C4-2B (cell line): ENCODE measurements around the gene NECTIN3.

Experiments
- ZFX ChIP-seq: fragments of 450-650 bp; IDR thresholded peaks from 2 replicates; pipeline ENCODE4 v1.6.1; 2017
- TF ChIP-seq, protein P1 (sequence below): fragments of 450-650 bp; conservative IDR thresholded peaks from 2 replicates; pipeline ENCODE4 v1.5.1; 2017; ENCODE audit warnings: mild to moderate bottlenecking

DNA sequence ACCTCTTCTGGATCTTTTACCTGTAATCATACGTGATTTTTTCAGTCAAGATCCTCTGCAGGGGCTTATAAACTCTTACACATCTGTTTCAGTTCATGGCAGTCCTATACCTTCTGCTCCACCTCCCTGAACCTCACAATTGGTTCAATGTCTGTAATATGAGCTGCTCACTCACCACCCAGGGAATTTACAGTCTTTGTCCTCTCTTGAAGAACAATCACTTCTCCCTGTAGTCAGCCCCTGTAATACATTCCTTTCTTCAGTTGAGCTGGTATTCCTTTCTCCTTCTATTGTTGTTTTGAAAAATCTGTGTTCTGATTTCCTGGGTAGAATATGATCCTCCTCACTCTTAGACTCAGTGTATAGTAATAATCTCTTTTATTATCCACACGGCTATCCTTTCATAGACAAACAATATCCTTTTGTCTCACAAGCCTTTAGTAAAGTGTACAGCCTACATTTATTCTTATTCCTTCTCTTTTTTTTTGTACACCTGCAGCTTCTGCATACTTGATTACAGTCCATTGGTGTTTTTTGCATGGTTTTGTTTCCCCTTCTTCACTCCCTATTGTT, 101.8 kb downstream of the NECTIN3 start:
- TF ChIP-seq, protein P1, sequence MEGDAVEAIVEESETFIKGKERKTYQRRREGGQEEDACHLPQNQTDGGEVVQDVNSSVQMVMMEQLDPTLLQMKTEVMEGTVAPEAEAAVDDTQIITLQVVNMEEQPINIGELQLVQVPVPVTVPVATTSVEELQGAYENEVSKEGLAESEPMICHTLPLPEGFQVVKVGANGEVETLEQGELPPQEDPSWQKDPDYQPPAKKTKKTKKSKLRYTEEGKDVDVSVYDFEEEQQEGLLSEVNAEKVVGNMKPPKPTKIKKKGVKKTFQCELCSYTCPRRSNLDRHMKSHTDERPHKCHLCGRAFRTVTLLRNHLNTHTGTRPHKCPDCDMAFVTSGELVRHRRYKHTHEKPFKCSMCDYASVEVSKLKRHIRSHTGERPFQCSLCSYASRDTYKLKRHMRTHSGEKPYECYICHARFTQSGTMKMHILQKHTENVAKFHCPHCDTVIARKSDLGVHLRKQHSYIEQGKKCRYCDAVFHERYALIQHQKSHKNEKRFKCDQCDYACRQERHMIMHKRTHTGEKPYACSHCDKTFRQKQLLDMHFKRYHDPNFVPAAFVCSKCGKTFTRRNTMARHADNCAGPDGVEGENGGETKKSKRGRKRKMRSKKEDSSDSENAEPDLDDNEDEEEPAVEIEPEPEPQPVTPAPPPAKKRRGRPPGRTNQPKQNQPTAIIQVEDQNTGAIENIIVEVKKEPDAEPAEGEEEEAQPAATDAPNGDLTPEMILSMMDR: no peak
- TF ChIP-seq ZFX: no peak
